ENCODE data around the gene ASCL1. TPM values are rescaled to one million over a fixed set of nuclear protein-coding genes. Genes with fewer than 3 reads are reported as not detected.

ASCL1 gene
- polyA plus RNA-seq, 1 of the 3 experiments (the other 2 are of a cell fraction): 0.21 TPM

DNA sequence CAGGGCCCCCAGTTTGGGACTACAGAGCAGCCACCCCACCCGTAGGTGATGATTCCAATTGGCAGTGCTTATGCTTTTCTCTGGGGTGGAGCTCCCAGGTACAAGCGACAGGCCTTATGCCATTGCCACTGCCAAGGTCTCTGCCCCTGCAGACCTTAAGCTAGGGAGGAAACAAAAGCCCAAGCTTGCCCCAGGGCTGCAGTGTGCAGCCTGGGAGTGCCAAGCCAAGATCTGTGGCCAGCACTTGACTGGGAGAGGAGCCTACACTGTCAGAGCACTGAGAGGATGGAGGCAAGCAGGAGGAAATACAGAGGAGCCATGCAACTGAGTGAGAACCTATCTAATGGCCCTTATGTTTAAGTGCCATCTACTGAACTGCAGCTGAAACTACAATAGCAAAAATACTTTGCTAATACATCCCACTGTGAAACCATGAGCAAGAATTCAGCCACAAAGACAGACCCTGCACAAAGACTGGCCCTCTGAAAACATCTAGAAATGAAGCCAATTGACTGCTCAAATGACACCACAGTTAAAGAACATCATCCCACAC, 17.7 kb upstream of the ASCL1 start:
- Histone ChIP-seq H4K20me1 (ENCODE audit: insufficient read depth) (no peaks in the 10 kb centered on the region), H3K27ac (ENCODE audit: low read depth in 2 of 2, low read length in 1 of 2) (no peak overlapping the region), H3K79me2 (ENCODE audit: insufficient read depth) (no peaks in the 10 kb centered on the region), H3K27me3 (ENCODE audit: insufficient read depth) (no peaks in the 10 kb centered on the region), H3F3A (replicated peaks; ENCODE audit: insufficient read depth) (no peaks in the 10 kb centered on the region), H2AFZ (ENCODE audit: low read depth) (no peak overlapping the region), H3K9me3 (no peaks in the 10 kb centered on the region), H3K4me1 (ENCODE audit: control insufficient read depth in 1 of 2, insufficient read depth in 2 of 2, low read depth in 1 of 2, low read length in 1 of 2) (no peaks in the 10 kb centered on the region), H3K9ac (no peak overlapping the region), H3K4me3 (ENCODE audit: low read depth in 2 of 2, low read length in 1 of 2) (no peak overlapping the region), H3K9me2 (0 out of 2 replicates have a peak, but pooled peaks cover 3% of the 10 kb centered on the region), H3K4me2 (no peak overlapping the region), H3K36me3 (replicated peaks in 1 of 2; ENCODE audit: control insufficient read depth in 1 of 2, insufficient read depth in 2 of 2, low read length in 1 of 2) (no peaks in the 10 kb centered on the region)
- ChIA-PET POLR2A (no interaction called here), CTCF (interaction anchor here (0.6 to 3.1 kb wide), 6 partner anchors 9 to 943 kb away, joined by 3 to 18 read pairs (median 3); no protein-coding TSS in a partner anchor)
- no peak for TF ChIP-seq RCOR1 (IDR thresholded peaks at IDR 0.05; ENCODE audit: low read length)
- 0 out of 2 replicates have a peak, but pooled peaks have one; percentile 4 for TF ChIP-seq RAD21 (IDR thresholded peaks at IDR 0.05; ENCODE audit: low read length)
- no peak for TF ChIP-seq SMC3 (IDR thresholded peaks at IDR 0.05; ENCODE audit: low read depth, low read length)
- DNase-seq: no peak
- WGBS (ENCODE audit: low lambda C conversion rate): 13% methylated on average over 2 of the region's 2 CpGs

DNA sequence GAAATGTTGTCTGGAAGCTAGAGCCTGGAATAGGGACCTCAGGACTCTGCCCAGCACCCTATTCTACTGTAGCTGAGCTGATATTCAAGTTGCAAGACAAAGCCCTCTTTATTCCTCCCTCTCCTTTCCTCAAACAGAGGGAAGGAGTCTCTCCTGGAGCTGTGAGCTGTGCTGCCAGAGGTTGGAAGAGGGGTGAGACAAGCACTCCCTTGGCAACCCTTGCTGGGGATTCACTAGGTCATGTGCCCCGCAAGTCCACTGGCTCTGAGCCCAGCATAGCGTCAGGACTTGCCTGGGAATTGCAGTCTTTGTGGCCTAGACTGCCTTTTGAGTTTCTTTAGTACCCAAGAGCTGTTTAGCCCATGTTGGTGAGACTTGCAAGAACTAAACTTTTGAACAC, 11.4 kb upstream of the ASCL1 start:
- Histone ChIP-seq H3K4me1 (ENCODE audit: control insufficient read depth in 1 of 2, insufficient read depth in 2 of 2, low read depth in 1 of 2, low read length in 1 of 2) (peaks cover 0 to 7% of the 10 kb centered on the region in 2 experiments; a peak in 1 of 4 replicates), H3K9ac (no peak overlapping the region), H3K36me3 (replicated peaks in 1 of 2; ENCODE audit: control insufficient read depth in 1 of 2, insufficient read depth in 2 of 2, low read length in 1 of 2) (no peaks in the 10 kb centered on the region), H3F3A (replicated peaks; ENCODE audit: insufficient read depth) (no peaks in the 10 kb centered on the region), H3K4me3 (ENCODE audit: low read depth in 2 of 2, low read length in 1 of 2) (no peak overlapping the region), H3K9me3 (no peaks in the 10 kb centered on the region), H4K20me1 (ENCODE audit: insufficient read depth) (no peaks in the 10 kb centered on the region), H2AFZ (ENCODE audit: low read depth) (no peak overlapping the region), H3K4me2 (no peak overlapping the region), H3K27ac (ENCODE audit: low read depth in 2 of 2, low read length in 1 of 2) (no peak overlapping the region), H3K79me2 (ENCODE audit: insufficient read depth) (no peaks in the 10 kb centered on the region), H3K9me2 (no peaks in the 10 kb centered on the region), H3K27me3 (ENCODE audit: insufficient read depth) (no peaks in the 10 kb centered on the region)
- no peak for DNase-seq
- WGBS (ENCODE audit: low lambda C conversion rate): 5% methylated on average over 2 of the region's 2 CpGs
- ChIA-PET CTCF (interaction anchor here (1.0 to 1.2 kb wide), 2 partner anchors 602 to 604 kb away, joined by 3 read pairs; no protein-coding TSS in a partner anchor), POLR2A (no interaction called here)
- no peak for TF ChIP-seq FOSL2 (IDR thresholded peaks at IDR 0.05; ENCODE audit: borderline replicate concordance, low read depth)
- TF ChIP-seq, protein P1, sequence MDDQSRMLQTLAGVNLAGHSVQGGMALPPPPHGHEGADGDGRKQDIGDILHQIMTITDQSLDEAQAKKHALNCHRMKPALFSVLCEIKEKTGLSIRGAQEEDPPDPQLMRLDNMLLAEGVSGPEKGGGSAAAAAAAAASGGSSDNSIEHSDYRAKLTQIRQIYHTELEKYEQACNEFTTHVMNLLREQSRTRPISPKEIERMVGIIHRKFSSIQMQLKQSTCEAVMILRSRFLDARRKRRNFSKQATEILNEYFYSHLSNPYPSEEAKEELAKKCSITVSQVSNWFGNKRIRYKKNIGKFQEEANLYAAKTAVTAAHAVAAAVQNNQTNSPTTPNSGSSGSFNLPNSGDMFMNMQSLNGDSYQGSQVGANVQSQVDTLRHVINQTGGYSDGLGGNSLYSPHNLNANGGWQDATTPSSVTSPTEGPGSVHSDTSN (IDR thresholded peaks at IDR 0.05): no peak
- no peak for TF ChIP-seq NRF1 (IDR thresholded peaks at IDR 0.05; ENCODE audit: low read depth, low read length)
- no peak for TF ChIP-seq REST (IDR thresholded peaks at IDR 0.05; ENCODE audit: low read depth, low read length)
- TF ChIP-seq EZH2phosphoT487 (IDR thresholded peaks at IDR 0.05; ENCODE audit: borderline replicate concordance, low read depth): no peak
- no peak for TF ChIP-seq ELF1 (IDR thresholded peaks at IDR 0.05)
- no peak for TF ChIP-seq RAD21 (IDR thresholded peaks at IDR 0.05; ENCODE audit: low read length)
- no peak for TF ChIP-seq IRF3 (IDR thresholded peaks at IDR 0.05; ENCODE audit: low read depth, low read length)
- TF ChIP-seq YY1 (IDR thresholded peaks at IDR 0.05; ENCODE audit: low read depth): no peak
- no peak for TF ChIP-seq TAF1 (IDR thresholded peaks at IDR 0.05; ENCODE audit: borderline replicate concordance, low read depth, low read length)
- no peak for TF ChIP-seq SIN3A (IDR thresholded peaks at IDR 0.05; ENCODE audit: borderline replicate concordance, low read depth, low read length)
- no peak for TF ChIP-seq CHD2 (IDR thresholded peaks at IDR 0.05; ENCODE audit: low read length, partially characterized antibody)
- no peak for TF ChIP-seq SMC3 (IDR thresholded peaks at IDR 0.05; ENCODE audit: low read depth, low read length)
- TF ChIP-seq TEAD4 (IDR thresholded peaks at IDR 0.05; ENCODE audit: borderline replicate concordance, insufficient read depth): no peak
